ENCODE measurements around the gene OR2L8.

The OR2L8 gene

DNA sequence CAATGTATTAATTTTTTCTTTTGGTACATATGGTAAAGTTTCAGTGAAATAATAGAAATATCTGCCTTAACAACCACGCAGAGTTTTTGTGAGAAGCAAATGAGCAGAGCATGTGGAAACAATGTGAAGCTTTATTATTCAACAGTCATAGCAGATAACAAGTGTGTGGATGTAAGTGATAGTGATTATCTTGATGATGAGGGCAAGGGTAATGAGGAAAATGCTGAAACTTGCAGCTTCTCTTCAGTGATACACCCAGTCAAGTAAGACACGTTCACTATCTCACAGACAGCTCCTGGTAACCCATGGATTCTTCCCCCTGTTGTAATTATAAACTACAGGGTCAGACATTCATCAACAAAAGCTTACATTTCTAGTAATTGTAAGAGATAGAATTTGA lies 50.2 kb downstream of the OR2L8 start:
- no peak for DNase-seq

All from NCI-H526 treated with DMSO at 0.1 percent for 48 hours (cell line).